ENCODE measurements around the gene OR2L5. TPM values are rescaled to one million over a fixed set of nuclear protein-coding genes. Genes with fewer than 3 reads are reported as not detected.

Gene OR2L5
- total and polyA plus RNA-seq, 2 donors (not counting 3 experiments of a cell fraction or from before 2014, with no cell fraction given): not detected

GRCh38 chr1:247998811-247999210 is 14.6 kb upstream of the OR2L5 start:
- Histone ChIP-seq H3K36me3 (ENCODE audit: control insufficient read depth in 2 of 2, extremely low read depth in 1 of 2, insufficient read depth in 2 of 2, low read length in 2 of 2) (no peaks in the 10 kb centered on the region), H3K79me2 (ENCODE audit: control insufficient read depth, insufficient read depth, low read length) (no peaks in the 10 kb centered on the region), H3K9ac (replicated peaks; ENCODE audit: extremely low read depth, insufficient read depth, low read length) (no peak overlapping the region), H3K27ac (ENCODE audit: insufficient read depth, low read depth, low read length) (no peak overlapping the region), H3K9me3 (replicated peaks; ENCODE audit: control insufficient read depth, insufficient read depth, low read length) (peaks cover 4% of the 10 kb centered on the region), H3K4me2 (ENCODE audit: insufficient read depth, low read length) (no peak overlapping the region), H3K27me3 (ENCODE audit: control insufficient read depth in 2 of 2, insufficient read depth in 2 of 2, low read length in 2 of 2) (no peaks in the 10 kb centered on the region), H2AFZ (ENCODE audit: low read depth, low read length) (no peak overlapping the region), H3K4me1 (ENCODE audit: control insufficient read depth, extremely low read depth, insufficient read depth, low read length) (no peaks in the 10 kb centered on the region), H3K9me1 (replicated peaks; ENCODE audit: control insufficient read depth, extremely low read depth, insufficient read depth, low read length) (no peaks in the 10 kb centered on the region), H3K4me3 (replicated peaks in 1 of 3; ENCODE audit: insufficient read depth in 1 of 3, low read depth in 1 of 3, low read length in 3 of 3) (no peak overlapping the region), H4K20me1 (replicated peaks; ENCODE audit: control insufficient read depth, extremely low read depth, insufficient read depth, low read length) (no peaks in the 10 kb centered on the region)
- no peak for FAIRE-seq
- intact Hi-C loops (cut with micrococcal nuclease) (no loop called here), dilution Hi-C loops (cut with MboI; ENCODE audit: extremely low pct_ligation_motif_present, low sequenced_read_pairs) (no loop called here)
- no peak for DNase-seq (ENCODE audit: low read depth, low spot score)
- ChIA-PET POLR2A (no interaction called here), CTCF (no interaction called here)
- TF ChIP-seq JUN (IDR thresholded peaks at IDR 0.05; ENCODE audit: borderline replicate concordance, insufficient read depth, insufficient read length, low read depth) (no peak), POLR2A (IDR thresholded peaks at IDR 0.05; ENCODE audit: low read depth, low read length) (no peak), FOS (IDR thresholded peaks at IDR 0.05; ENCODE audit: borderline replicate concordance, insufficient read depth, low read length) (no peak), MYC (IDR thresholded peaks at IDR 0.05; ENCODE audit: low read depth, low read length) (no peak), GATA2 (IDR thresholded peaks at IDR 0.05; ENCODE audit: insufficient read depth, insufficient read length, low read depth, low read length) (no peak), POLR2AphosphoS5 (IDR thresholded peaks at IDR 0.05; ENCODE audit: insufficient read depth, low read depth, low read length) (no peak)
- TF ChIP-seq, protein P1, sequence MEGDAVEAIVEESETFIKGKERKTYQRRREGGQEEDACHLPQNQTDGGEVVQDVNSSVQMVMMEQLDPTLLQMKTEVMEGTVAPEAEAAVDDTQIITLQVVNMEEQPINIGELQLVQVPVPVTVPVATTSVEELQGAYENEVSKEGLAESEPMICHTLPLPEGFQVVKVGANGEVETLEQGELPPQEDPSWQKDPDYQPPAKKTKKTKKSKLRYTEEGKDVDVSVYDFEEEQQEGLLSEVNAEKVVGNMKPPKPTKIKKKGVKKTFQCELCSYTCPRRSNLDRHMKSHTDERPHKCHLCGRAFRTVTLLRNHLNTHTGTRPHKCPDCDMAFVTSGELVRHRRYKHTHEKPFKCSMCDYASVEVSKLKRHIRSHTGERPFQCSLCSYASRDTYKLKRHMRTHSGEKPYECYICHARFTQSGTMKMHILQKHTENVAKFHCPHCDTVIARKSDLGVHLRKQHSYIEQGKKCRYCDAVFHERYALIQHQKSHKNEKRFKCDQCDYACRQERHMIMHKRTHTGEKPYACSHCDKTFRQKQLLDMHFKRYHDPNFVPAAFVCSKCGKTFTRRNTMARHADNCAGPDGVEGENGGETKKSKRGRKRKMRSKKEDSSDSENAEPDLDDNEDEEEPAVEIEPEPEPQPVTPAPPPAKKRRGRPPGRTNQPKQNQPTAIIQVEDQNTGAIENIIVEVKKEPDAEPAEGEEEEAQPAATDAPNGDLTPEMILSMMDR (IDR thresholded peaks at IDR 0.05; ENCODE audit: extremely low read depth in 1 of 2, insufficient read depth in 1 of 2, low read depth in 1 of 2, low read length in 2 of 2): no peak
- no TSS peak for BruUV-seq (replicated peaks)

GRCh38 chr1:248000169-248000568 is 13.3 kb upstream of the OR2L5 start:
- no peak for TF ChIP-seq JUN (IDR thresholded peaks at IDR 0.05; ENCODE audit: borderline replicate concordance, insufficient read depth, insufficient read length, low read depth)
- TF ChIP-seq, protein P1 (IDR thresholded peaks at IDR 0.05; ENCODE audit: extremely low read depth in 1 of 2, insufficient read depth in 1 of 2, low read depth in 1 of 2, low read length in 2 of 2): no peak
- TF ChIP-seq POLR2A (IDR thresholded peaks at IDR 0.05; ENCODE audit: low read depth, low read length): no peak
- no peak for TF ChIP-seq EZH2 (IDR thresholded peaks at IDR 0.05; ENCODE audit: borderline replicate concordance, low read depth, low read length, severe bottlenecking)
- TF ChIP-seq MYC (IDR thresholded peaks at IDR 0.05; ENCODE audit: low read depth, low read length): no peak
- no peak for TF ChIP-seq MAX (IDR thresholded peaks at IDR 0.05; ENCODE audit: insufficient read depth, insufficient read length)
- TF ChIP-seq FOS (IDR thresholded peaks at IDR 0.05; ENCODE audit: borderline replicate concordance, insufficient read depth, low read length): no peak
- no peak for TF ChIP-seq GATA2 (IDR thresholded peaks at IDR 0.05; ENCODE audit: insufficient read depth, insufficient read length, low read depth, low read length)
- TF ChIP-seq POLR2AphosphoS5 (IDR thresholded peaks at IDR 0.05; ENCODE audit: insufficient read depth, low read depth, low read length): no peak
- Histone ChIP-seq H3K9me3 (replicated peaks; ENCODE audit: control insufficient read depth, insufficient read depth, low read length) (peaks cover 4% of the 10 kb centered on the region), H2AFZ (ENCODE audit: low read depth, low read length) (no peak overlapping the region), H3K9me1 (replicated peaks; ENCODE audit: control insufficient read depth, extremely low read depth, insufficient read depth, low read length) (no peaks in the 10 kb centered on the region), H3K9ac (replicated peaks; ENCODE audit: extremely low read depth, insufficient read depth, low read length) (no peak overlapping the region), H4K20me1 (replicated peaks; ENCODE audit: control insufficient read depth, extremely low read depth, insufficient read depth, low read length) (no peaks in the 10 kb centered on the region), H3K4me3 (replicated peaks in 1 of 3; ENCODE audit: insufficient read depth in 1 of 3, low read depth in 1 of 3, low read length in 3 of 3) (no peak overlapping the region), H3K4me1 (ENCODE audit: control insufficient read depth, extremely low read depth, insufficient read depth, low read length) (no peaks in the 10 kb centered on the region), H3K79me2 (ENCODE audit: control insufficient read depth, insufficient read depth, low read length) (no peaks in the 10 kb centered on the region), H3K36me3 (ENCODE audit: control insufficient read depth in 2 of 2, extremely low read depth in 1 of 2, insufficient read depth in 2 of 2, low read length in 2 of 2) (no peaks in the 10 kb centered on the region), H3K27me3 (ENCODE audit: control insufficient read depth in 2 of 2, insufficient read depth in 2 of 2, low read length in 2 of 2) (no peaks in the 10 kb centered on the region), H3K27ac (ENCODE audit: insufficient read depth, low read depth, low read length) (no peak overlapping the region), H3K4me2 (ENCODE audit: insufficient read depth, low read length) (no peak overlapping the region)
- DNase-seq (ENCODE audit: low read depth, low spot score): no peak
- no peak for FAIRE-seq
- ChIA-PET CTCF (no interaction called here), POLR2A (no interaction called here)
- intact Hi-C loops (cut with micrococcal nuclease): no loop called here
- BruUV-seq (replicated peaks): no TSS peak
- dilution Hi-C loops (cut with MboI; ENCODE audit: extremely low pct_ligation_motif_present, low sequenced_read_pairs): no loop called here
